Measurements from ENCODE around the gene EIPR1.

Gene EIPR1

DNA sequence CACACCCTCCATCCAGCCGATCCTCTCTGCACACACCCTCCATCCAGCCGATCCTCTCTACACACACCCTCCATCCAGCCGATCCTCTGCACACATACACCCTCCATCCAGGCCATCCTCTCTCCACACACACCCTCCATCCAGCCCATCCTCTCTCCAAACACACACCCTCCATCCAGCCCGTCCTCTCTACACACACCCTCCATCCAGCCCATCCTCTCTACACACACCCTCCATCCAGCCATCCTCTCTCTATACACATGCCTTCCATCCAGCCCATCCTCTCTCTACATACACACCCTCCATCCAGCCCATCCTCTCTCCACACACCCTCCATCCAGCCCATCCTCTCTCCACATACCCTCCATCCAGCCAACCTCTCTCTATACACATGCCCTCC lies 83.1 kb downstream of the EIPR1 start:
- Histone ChIP-seq H3K4me3 (ENCODE audit: extremely low read depth, insufficient read depth, low read length, poor library complexity, severe bottlenecking) (no peak overlapping the region), H3K27ac (ENCODE audit: low read depth, low read length, severe bottlenecking) (no peak overlapping the region), H3K4me1 (ENCODE audit: control insufficient read depth, insufficient read depth, low read length, poor library complexity, severe bottlenecking) (no peaks in the 10 kb centered on the region), H3K9me3 (ENCODE audit: control insufficient read depth, low read length) (no peaks in the 10 kb centered on the region), H3K36me3 (ENCODE audit: control insufficient read depth, insufficient read depth, low read length) (no peaks in the 10 kb centered on the region)
- 63 to 93% methylated on average over 3 to 4 of the region's 4 CpGs for WGBS, 2 experiments (ENCODE audit: insufficient coverage in 2 of 2)

DNA sequence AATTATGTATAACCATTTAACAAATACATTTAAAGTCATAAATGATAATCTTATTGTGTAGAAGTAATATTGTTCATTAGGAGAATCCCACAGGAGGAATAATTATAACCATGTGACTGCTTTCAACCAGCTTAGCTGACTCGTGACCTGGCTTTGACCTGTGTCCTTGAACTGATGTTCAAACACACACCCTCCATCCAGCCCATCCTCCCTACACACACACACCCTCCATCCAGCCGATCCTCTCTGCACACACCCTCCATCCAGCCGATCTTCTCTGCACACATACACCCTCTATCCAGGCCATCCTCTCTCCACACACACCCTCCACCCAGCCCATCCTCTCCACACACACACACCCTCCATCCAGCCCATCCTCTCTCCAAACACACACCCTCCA lies 83.5 kb downstream of the EIPR1 start:
- no peaks in the 10 kb centered on the region for H3K4me1 ChIP-seq (ENCODE audit: control insufficient read depth, insufficient read depth, low read length, poor library complexity, severe bottlenecking)
- WGBS, 2 experiments (ENCODE audit: insufficient coverage in 2 of 2), result 85 to 86% methylated on average over 2 to 3 of the region's 3 CpGs
- no peak overlapping the region for H3K27ac ChIP-seq (ENCODE audit: low read depth, low read length, severe bottlenecking)
- H3K36me3 ChIP-seq (ENCODE audit: control insufficient read depth, insufficient read depth, low read length), result no peaks in the 10 kb centered on the region
- no peaks in the 10 kb centered on the region for H3K9me3 ChIP-seq (ENCODE audit: control insufficient read depth, low read length)
- H3K4me3 ChIP-seq (ENCODE audit: extremely low read depth, insufficient read depth, low read length, poor library complexity, severe bottlenecking), result no peak overlapping the region

DNA sequence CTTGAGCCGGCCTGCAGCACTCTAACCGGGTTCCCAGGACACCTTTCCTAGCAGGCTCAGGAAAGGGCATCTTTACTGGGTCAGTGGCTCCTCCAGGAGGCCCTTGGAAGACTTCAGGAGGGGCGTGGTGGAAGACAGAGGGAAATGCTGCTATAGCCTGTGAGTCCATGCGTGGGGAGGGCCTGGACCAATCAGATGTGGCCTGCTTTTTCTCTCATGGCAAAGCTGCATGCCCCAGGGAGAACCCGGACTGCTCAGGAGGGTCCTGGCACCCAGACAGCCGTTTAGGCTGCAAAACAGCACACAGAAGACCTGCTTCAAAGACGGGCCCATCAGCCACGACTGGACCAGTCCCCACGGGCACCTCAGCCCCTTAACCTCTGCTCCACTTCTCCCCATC lies 84.4 kb downstream of the EIPR1 start:
- no peaks in the 10 kb centered on the region for H3K4me1 ChIP-seq (ENCODE audit: control insufficient read depth, insufficient read depth, low read length, poor library complexity, severe bottlenecking)
- no peak overlapping the region for H3K27ac ChIP-seq (ENCODE audit: low read depth, low read length, severe bottlenecking)
- H3K9me3 ChIP-seq (ENCODE audit: control insufficient read depth, low read length), result no peaks in the 10 kb centered on the region
- H3K36me3 ChIP-seq (ENCODE audit: control insufficient read depth, insufficient read depth, low read length), result no peaks in the 10 kb centered on the region
- 79 to 85% methylated on average over 9 of the region's 9 CpGs for WGBS, 2 experiments (ENCODE audit: insufficient coverage in 2 of 2)
- H3K4me3 ChIP-seq (ENCODE audit: extremely low read depth, insufficient read depth, low read length, poor library complexity, severe bottlenecking), result no peak overlapping the region

DNA sequence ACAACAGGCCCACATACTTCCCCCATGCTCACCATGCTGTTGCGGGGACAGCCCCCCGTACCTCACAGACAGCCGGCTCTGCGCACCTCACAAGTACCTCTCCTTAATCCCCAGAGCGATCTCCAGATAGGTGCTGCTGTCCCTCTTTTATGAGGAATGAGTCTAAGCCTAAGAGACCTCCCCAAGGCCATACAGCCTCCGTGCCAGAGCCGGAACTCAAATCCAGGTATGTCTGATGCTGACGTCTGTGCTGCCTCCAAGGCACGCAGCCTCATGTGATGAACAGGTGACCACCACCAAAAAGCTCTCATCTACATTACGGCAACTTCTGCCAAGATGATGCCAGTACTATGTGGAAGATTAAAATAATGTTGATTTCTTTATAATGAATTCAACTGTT lies 85.2 kb downstream of the EIPR1 start:
- no peak overlapping the region for H3K27ac ChIP-seq (ENCODE audit: low read depth, low read length, severe bottlenecking)
- no peaks in the 10 kb centered on the region for H3K36me3 ChIP-seq (ENCODE audit: control insufficient read depth, insufficient read depth, low read length)
- WGBS, 2 experiments (ENCODE audit: insufficient coverage in 2 of 2), result 95 to 97% methylated on average over 4 to 5 of the region's 10 CpGs
- H3K9me3 ChIP-seq (ENCODE audit: control insufficient read depth, low read length), result no peaks in the 10 kb centered on the region
- no peaks in the 10 kb centered on the region for H3K4me1 ChIP-seq (ENCODE audit: control insufficient read depth, insufficient read depth, low read length, poor library complexity, severe bottlenecking)
- no peak overlapping the region for H3K4me3 ChIP-seq (ENCODE audit: extremely low read depth, insufficient read depth, low read length, poor library complexity, severe bottlenecking)

DNA sequence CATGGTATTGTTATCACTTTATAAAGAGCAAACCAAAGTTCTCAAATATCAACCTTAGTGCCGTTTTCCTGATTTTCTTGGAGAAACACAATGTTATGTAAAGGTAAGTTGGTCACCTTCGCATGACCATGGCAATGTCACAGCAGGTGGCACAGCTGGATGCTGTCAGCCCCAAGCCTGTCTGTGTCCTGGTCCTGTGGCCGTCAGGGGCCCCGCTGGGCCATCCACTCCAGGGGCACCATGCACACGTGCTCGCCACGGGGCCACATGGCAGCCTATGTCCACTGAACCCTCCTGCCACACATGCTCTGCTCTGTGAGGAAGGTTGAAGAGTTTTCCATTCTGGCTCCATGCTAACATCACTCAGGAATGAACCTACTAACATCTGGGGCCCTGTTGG lies 85.9 kb downstream of the EIPR1 start:
- no peaks in the 10 kb centered on the region for H3K9me3 ChIP-seq (ENCODE audit: control insufficient read depth, low read length)
- no peaks in the 10 kb centered on the region for H3K36me3 ChIP-seq (ENCODE audit: control insufficient read depth, insufficient read depth, low read length)
- H3K4me1 ChIP-seq (ENCODE audit: control insufficient read depth, insufficient read depth, low read length, poor library complexity, severe bottlenecking), result no peaks in the 10 kb centered on the region
- H3K27ac ChIP-seq (ENCODE audit: low read depth, low read length, severe bottlenecking), result no peak overlapping the region
- no peak overlapping the region for H3K4me3 ChIP-seq (ENCODE audit: extremely low read depth, insufficient read depth, low read length, poor library complexity, severe bottlenecking)
- 76 to 88% methylated on average over 2 to 3 of the region's 7 CpGs for WGBS, 2 experiments (ENCODE audit: insufficient coverage in 2 of 2)

DNA sequence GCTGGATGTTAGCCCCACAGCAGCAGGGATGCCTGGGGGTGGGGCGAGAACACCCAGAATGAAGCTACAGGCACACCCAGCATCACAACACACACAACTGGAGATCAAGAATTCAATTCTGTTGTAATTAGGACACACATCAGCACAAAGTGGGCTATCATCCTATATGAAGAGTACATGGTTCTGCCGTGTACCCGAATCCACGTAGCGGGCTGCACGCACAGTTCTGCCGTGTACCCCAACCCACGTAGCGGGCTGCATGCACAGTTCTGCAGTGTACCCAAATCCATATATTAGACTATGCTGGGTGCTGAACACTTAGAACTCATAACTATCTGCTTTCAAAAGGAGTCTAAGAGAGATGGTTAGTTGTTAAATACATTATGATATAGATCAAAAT lies 86.5 kb downstream of the EIPR1 start:
- no peak overlapping the region for H3K27ac ChIP-seq (ENCODE audit: low read depth, low read length, severe bottlenecking)
- H3K9me3 ChIP-seq (ENCODE audit: control insufficient read depth, low read length), result no peaks in the 10 kb centered on the region
- no peaks in the 10 kb centered on the region for H3K36me3 ChIP-seq (ENCODE audit: control insufficient read depth, insufficient read depth, low read length)
- H3K4me1 ChIP-seq (ENCODE audit: control insufficient read depth, insufficient read depth, low read length, poor library complexity, severe bottlenecking), result no peaks in the 10 kb centered on the region
- 96 to 100% methylated on average over 1 to 8 of the region's 9 CpGs for WGBS, 2 experiments (ENCODE audit: insufficient coverage in 2 of 2)
- no peak overlapping the region for H3K4me3 ChIP-seq (ENCODE audit: extremely low read depth, insufficient read depth, low read length, poor library complexity, severe bottlenecking)

DNA sequence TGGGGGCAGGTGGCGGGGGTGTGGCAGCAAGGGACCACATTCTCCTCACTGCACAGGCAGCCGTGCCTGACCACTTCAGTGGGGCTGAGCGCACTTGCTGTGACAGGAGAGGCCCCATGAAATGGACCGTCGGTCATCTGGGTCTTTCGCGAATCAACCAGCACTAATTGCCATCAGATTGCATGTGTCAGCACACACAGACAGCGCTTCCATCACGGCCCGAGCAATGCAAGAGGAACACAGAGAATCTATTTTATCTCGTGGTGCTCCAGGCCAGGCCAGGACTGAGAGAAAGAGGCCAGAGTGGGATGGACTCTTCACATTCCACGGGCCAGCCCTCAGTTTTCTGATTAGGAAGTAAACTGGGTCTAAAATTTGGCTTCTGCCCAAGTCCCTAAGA lies 87.0 kb downstream of the EIPR1 start:
- 89 to 94% methylated on average over 12 of the region's 12 CpGs for WGBS, 2 experiments (ENCODE audit: insufficient coverage in 2 of 2)

DNA sequence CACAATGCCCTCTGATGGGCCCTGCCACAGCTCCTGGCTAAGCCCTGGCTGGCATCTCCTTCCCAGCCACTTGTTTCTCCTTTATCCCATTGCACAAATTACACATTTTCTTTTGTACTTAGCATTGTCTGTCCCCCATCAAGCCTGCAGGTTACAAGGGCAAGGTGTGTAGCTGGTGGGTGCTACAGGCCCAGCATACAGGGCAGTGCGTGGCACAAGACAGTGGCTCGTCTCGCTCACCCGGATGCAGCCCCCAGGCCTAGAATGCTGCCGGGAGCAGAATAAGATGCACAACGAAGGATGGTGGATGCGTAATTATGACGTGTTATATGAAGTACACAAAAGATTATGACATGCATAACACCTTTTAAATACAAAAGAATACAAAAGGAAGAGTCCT lies 87.6 kb downstream of the EIPR1 start:
- no peak overlapping the region for H3K4me3 ChIP-seq (ENCODE audit: extremely low read depth, insufficient read depth, low read length, poor library complexity, severe bottlenecking)

More for the DNA sequence above, 87.0 kb downstream of the EIPR1 start:
- no peak overlapping the region for H3K4me3 ChIP-seq (ENCODE audit: extremely low read depth, insufficient read depth, low read length, poor library complexity, severe bottlenecking)
- H3K4me1 ChIP-seq (ENCODE audit: control insufficient read depth, insufficient read depth, low read length, poor library complexity, severe bottlenecking), result no peaks in the 10 kb centered on the region
- H3K9me3 ChIP-seq (ENCODE audit: control insufficient read depth, low read length), result no peaks in the 10 kb centered on the region
- no peaks in the 10 kb centered on the region for H3K36me3 ChIP-seq (ENCODE audit: control insufficient read depth, insufficient read depth, low read length)
- no peak overlapping the region for H3K27ac ChIP-seq (ENCODE audit: low read depth, low read length, severe bottlenecking)

DNA sequence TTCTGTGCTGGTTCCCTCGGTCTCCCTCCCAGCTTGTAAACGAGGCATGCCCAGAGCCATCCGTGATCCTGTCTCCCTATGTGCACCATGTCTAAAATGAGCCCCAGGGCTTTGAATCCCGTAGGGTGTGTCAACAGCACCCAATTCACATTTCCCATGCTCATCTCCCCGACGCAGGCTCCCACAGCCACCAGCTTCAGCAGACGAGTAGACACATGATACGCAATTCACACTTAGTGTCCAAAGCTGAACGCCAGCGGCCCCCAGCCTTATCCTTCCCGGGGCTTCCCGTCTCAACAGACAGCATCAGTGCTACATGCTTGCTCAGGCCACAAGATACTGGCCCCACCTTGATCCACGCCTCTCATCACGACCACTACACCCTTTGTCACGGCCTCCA lies 88.1 kb downstream of the EIPR1 start:
- Histone ChIP-seq H3K4me1 (ENCODE audit: control insufficient read depth, insufficient read depth, low read length, poor library complexity, severe bottlenecking) (no peaks in the 10 kb centered on the region), H3K4me3 (ENCODE audit: extremely low read depth, insufficient read depth, low read length, poor library complexity, severe bottlenecking) (no peak overlapping the region), H3K9me3 (ENCODE audit: control insufficient read depth, low read length) (no peaks in the 10 kb centered on the region), H3K36me3 (ENCODE audit: control insufficient read depth, insufficient read depth, low read length) (no peaks in the 10 kb centered on the region), H3K27ac (ENCODE audit: low read depth, low read length, severe bottlenecking) (no peak overlapping the region)
- WGBS, 2 experiments (ENCODE audit: insufficient coverage in 2 of 2), result 91 to 94% methylated on average over 11 to 15 of the region's 15 CpGs

More for the DNA sequence above, 87.6 kb downstream of the EIPR1 start:
- 90 to 100% methylated on average over 1 to 4 of the region's 8 CpGs for WGBS, 2 experiments (ENCODE audit: insufficient coverage in 2 of 2)
- no peak overlapping the region for H3K27ac ChIP-seq (ENCODE audit: low read depth, low read length, severe bottlenecking)
- no peaks in the 10 kb centered on the region for H3K9me3 ChIP-seq (ENCODE audit: control insufficient read depth, low read length)
- no peaks in the 10 kb centered on the region for H3K4me1 ChIP-seq (ENCODE audit: control insufficient read depth, insufficient read depth, low read length, poor library complexity, severe bottlenecking)
- H3K36me3 ChIP-seq (ENCODE audit: control insufficient read depth, insufficient read depth, low read length), result no peaks in the 10 kb centered on the region

DNA sequence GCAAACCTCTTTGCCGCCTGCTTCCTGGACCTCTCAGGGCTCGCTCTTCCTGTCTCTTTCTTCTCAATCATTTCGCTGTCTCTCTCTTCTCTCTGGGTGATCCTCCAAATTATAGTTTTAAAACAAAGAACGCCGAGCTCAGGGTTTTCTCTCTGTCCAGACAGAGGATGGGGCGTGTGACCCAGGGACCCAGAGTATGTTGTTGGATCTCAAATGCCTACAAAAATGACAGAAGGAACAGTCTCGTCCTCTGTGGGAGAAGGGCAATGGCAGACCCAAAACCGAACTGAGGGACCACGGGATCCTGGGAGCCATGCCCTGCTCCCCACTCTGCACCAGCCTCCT lies 88.5 kb downstream of the EIPR1 start:
- 89 to 97% methylated on average over 9 of the region's 9 CpGs for WGBS, 2 experiments (ENCODE audit: insufficient coverage in 2 of 2)
- Histone ChIP-seq H3K27ac (ENCODE audit: low read depth, low read length, severe bottlenecking) (no peak overlapping the region), H3K4me3 (ENCODE audit: extremely low read depth, insufficient read depth, low read length, poor library complexity, severe bottlenecking) (no peak overlapping the region), H3K4me1 (ENCODE audit: control insufficient read depth, insufficient read depth, low read length, poor library complexity, severe bottlenecking) (no peaks in the 10 kb centered on the region), H3K9me3 (ENCODE audit: control insufficient read depth, low read length) (no peaks in the 10 kb centered on the region), H3K36me3 (ENCODE audit: control insufficient read depth, insufficient read depth, low read length) (no peaks in the 10 kb centered on the region)

DNA sequence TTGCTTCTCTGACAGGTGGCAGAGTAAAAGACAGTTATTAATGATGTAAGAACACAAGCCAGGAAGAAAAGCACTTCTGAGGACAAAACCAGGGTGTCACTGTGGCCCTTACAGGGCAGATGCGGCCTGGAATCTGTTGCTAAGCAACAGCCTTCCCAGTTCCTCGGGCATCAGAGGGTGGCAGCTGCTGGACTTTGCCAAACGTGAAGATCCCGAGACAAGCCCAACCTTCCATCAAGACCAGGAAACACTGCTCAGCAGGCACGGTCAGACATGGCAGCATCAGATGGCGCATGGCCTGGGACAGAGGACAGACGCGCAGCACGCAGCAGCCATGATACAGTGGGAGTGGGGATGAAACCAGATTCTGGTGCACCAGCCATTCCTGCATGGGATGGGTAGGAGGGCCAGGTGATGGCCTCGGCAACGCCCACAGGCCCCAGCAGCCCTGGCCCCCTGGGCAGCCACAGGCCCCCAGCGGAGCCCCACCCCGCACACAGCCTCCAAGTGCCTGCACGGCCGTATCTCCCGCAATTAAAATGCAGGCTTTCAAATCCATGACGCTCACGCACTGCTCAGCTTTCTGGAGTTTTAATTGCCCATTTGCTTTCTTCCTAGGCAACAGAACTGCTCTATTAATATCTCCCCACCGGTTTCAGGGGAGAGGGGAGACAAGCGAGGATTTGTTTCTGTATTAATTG lies 89.0 kb downstream of the EIPR1 start:
- Histone ChIP-seq H3K27ac (ENCODE audit: low read depth, low read length, severe bottlenecking) (no peak overlapping the region), H3K4me1 (ENCODE audit: control insufficient read depth, insufficient read depth, low read length, poor library complexity, severe bottlenecking) (no peaks in the 10 kb centered on the region), H3K9me3 (ENCODE audit: control insufficient read depth, low read length) (no peaks in the 10 kb centered on the region), H3K36me3 (ENCODE audit: control insufficient read depth, insufficient read depth, low read length) (no peaks in the 10 kb centered on the region), H3K4me3 (ENCODE audit: extremely low read depth, insufficient read depth, low read length, poor library complexity, severe bottlenecking) (no peak overlapping the region)
- WGBS, 2 experiments (ENCODE audit: insufficient coverage in 2 of 2), result 94 to 98% methylated on average over 13 to 19 of the region's 20 CpGs

Measured in mesodermal cell (in vitro differentiated cells).